A673 (cell line): Measurements from ENCODE around the gene CD3G. TPM values are rescaled to one million over a fixed set of nuclear protein-coding genes. Genes with fewer than 3 reads are reported as not detected.

Experiments
- BruUV-seq: library from RNA; stranded (reverse); fragments of 400-500 nt; replicated peaks from 2 replicates; lab custom pipeline; 2021; lab: Mats Ljungman, UMichigan
- CTCF ChIA-PET: fragments of 300-600 bp; sonication (Branson Sonifier 250); formaldehyde crosslinking; loops from one replicate; lab custom pipeline; 2022; ENCODE audit warnings: antibody characterized with exemption; lab: Charles Lee
- POLR2A ChIA-PET: fragments of 300-600 bp; sonication (Branson Sonifier 250); formaldehyde crosslinking; loops from one replicate; lab custom pipeline; 2022; ENCODE audit warnings: antibody characterized with exemption; ENCODE audit not compliant: low non-redundant PET; lab: Charles Lee
- DNase-seq: peaks from one replicate; pipeline ENCODE4 v3.0.0-alpha.2; 2015; ENCODE audit warnings: low spot score
- H3K27ac ChIP-seq: fragments of 200-600 bp; sonication (generic); 2 replicates; pipeline ENCODE4 v1.5.1; 2016; ENCODE audit warnings: mixed run types, low read depth, mild to moderate bottlenecking, mixed read lengths, antibody characterized with exemption, low read length; ENCODE audit not compliant: poor library complexity, severe bottlenecking
- H3K27me3 ChIP-seq: fragments of 200-600 bp; sonication (generic); replicated peaks from 2 replicates; pipeline ENCODE4 v1.6.1; 2017; ENCODE audit warnings: mixed run types, low read depth, mild to moderate bottlenecking, mixed read lengths, antibody characterized with exemption, low read length; ENCODE audit not compliant: insufficient read depth, poor library complexity
- H3K36me3 ChIP-seq: fragments of 200-600 bp; sonication (generic); 2 replicates; pipeline ENCODE4 v1.6.1; 2016; ENCODE audit warnings: mixed run types, mild to moderate bottlenecking, mixed read lengths, antibody characterized with exemption, low read length; ENCODE audit not compliant: insufficient read depth, poor library complexity, severe bottlenecking
- H3K4me1 ChIP-seq: fragments of 200-600 bp; sonication (generic); 2 replicates; pipeline ENCODE4 v1.6.1; 2017; ENCODE audit warnings: mixed run types, mild to moderate bottlenecking, mixed read lengths, antibody characterized with exemption, low read length; ENCODE audit not compliant: insufficient read depth, poor library complexity, severe bottlenecking
- H3K4me3 ChIP-seq: fragments of 200-600 bp; sonication (generic); 2 replicates; pipeline ENCODE4 v1.5.1; 2016; ENCODE audit warnings: low read depth, mixed run types, mild to moderate bottlenecking, mixed read lengths, low read length; ENCODE audit not compliant: poor library complexity, severe bottlenecking
- H3K9me3 ChIP-seq: fragments of 200-600 bp; sonication (generic); 2 replicates; pipeline ENCODE4 v1.6.1; 2016; ENCODE audit warnings: mixed run types, low read depth, mild to moderate bottlenecking, mixed read lengths, antibody characterized with exemption, low read length; ENCODE audit not compliant: poor library complexity, severe bottlenecking
- EZH2 ChIP-seq: fragments of 200-600 bp; sonication (generic); IDR thresholded peaks from 2 replicates; pipeline ENCODE4 v1.6.1; 2017; ENCODE audit warnings: borderline replicate concordance, low read depth, mild to moderate bottlenecking, mixed read lengths, antibody characterized with exemption, low read length; ENCODE audit not compliant: poor library complexity, severe bottlenecking
- intact Hi-C: fragments of 100-400 bp; cut with micrococcal nuclease; formaldehyde crosslinking; loops from one replicate; pipeline ENCODE4 v1.10.0; 2022; ENCODE audit not compliant: unreplicated experiment
- total RNA-seq: library from RNA; stranded (reverse); gene quantifications from 2 replicates; pipeline ENCODE4 v1.2.3, GENCODE V29; 2021
- TF ChIP-seq, protein P1 (sequence below): fragments of 300-800, 200-600 bp; sonication (generic); conservative IDR thresholded peaks from 2 replicates; pipeline ENCODE4 v1.5.1; 2017; ENCODE audit warnings: low read depth, mild to moderate bottlenecking, antibody characterized with exemption, low read length, moderate library complexity, mixed read lengths

CD3G gene
- total RNA-seq, 1 experiment from 2014 or later, result not detected

GRCh38 chr11:118374729-118375128 lies 30.6 kb downstream of the CD3G start:
- no peak overlapping the region for H3K4me3 ChIP-seq
- ChIA-PET CTCF (no interaction called here), POLR2A (no interaction called here)
- intact Hi-C loops, result loop anchor here (5.0 kb wide), 1 partner anchor 113 kb away; no protein-coding TSS in a partner anchor
- H3K9me3 ChIP-seq, result no peaks in the 10 kb centered on the region
- peaks cover 75% of the 10 kb centered on the region for H3K36me3 ChIP-seq
- DNase-seq, result no peak
- no TSS peak for BruUV-seq
- no peaks in the 10 kb centered on the region for H3K4me1 ChIP-seq
- no peak overlapping the region for H3K27ac ChIP-seq
- no peak for TF ChIP-seq EZH2
- TF ChIP-seq, protein P1, sequence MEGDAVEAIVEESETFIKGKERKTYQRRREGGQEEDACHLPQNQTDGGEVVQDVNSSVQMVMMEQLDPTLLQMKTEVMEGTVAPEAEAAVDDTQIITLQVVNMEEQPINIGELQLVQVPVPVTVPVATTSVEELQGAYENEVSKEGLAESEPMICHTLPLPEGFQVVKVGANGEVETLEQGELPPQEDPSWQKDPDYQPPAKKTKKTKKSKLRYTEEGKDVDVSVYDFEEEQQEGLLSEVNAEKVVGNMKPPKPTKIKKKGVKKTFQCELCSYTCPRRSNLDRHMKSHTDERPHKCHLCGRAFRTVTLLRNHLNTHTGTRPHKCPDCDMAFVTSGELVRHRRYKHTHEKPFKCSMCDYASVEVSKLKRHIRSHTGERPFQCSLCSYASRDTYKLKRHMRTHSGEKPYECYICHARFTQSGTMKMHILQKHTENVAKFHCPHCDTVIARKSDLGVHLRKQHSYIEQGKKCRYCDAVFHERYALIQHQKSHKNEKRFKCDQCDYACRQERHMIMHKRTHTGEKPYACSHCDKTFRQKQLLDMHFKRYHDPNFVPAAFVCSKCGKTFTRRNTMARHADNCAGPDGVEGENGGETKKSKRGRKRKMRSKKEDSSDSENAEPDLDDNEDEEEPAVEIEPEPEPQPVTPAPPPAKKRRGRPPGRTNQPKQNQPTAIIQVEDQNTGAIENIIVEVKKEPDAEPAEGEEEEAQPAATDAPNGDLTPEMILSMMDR, result no peak
- no peaks in the 10 kb centered on the region for H3K27me3 ChIP-seq

GRCh38 chr11:118375978-118376377 lies 31.8 kb downstream of the CD3G start:
- ChIA-PET CTCF (interaction anchor here (0.6 kb wide), 1 partner anchor 24 kb away, joined by 6 read pairs; no protein-coding TSS in a partner anchor), POLR2A (interaction anchor here (0.6 to 0.7 kb wide), 2 partner anchors 36 to 379 kb away, joined by 3 to 5 read pairs; no protein-coding TSS in a partner anchor)
- Histone ChIP-seq H3K36me3 (peaks cover 69% of the 10 kb centered on the region), H3K4me3 (no peak overlapping the region), H3K27me3 (no peaks in the 10 kb centered on the region), H3K4me1 (no peaks in the 10 kb centered on the region), H3K9me3 (no peaks in the 10 kb centered on the region), H3K27ac (no peak overlapping the region)
- no peak for DNase-seq
- TF ChIP-seq, protein P1, result no peak
- no peak for TF ChIP-seq EZH2
- intact Hi-C loops, result loop anchor here (5.0 kb wide), 1 partner anchor 111 kb away; no protein-coding TSS in a partner anchor
- no TSS peak for BruUV-seq

GRCh38 chr11:118379497-118379896 lies 35.4 kb downstream of the CD3G start:
- Histone ChIP-seq H3K27me3 (no peaks in the 10 kb centered on the region), H3K9me3 (no peaks in the 10 kb centered on the region), H3K4me1 (no peaks in the 10 kb centered on the region), H3K36me3 (peaks cover 71% of the 10 kb centered on the region), H3K4me3 (no peak overlapping the region), H3K27ac (no peak overlapping the region)
- DNase-seq, result no peak
- intact Hi-C loops, result loop anchor here (5.0 kb wide), 1 partner anchor 108 kb away; no protein-coding TSS in a partner anchor
- no TSS peak for BruUV-seq
- ChIA-PET POLR2A (interaction anchor here (0.6 kb wide), 1 partner anchor 23 kb away, joined by 5 read pairs; no protein-coding TSS in a partner anchor), CTCF (no interaction called here)
- TF ChIP-seq, protein P1, result no peak
- TF ChIP-seq EZH2, result no peak
